ENCODE measurements around the gene SIGLEC10.

Gene SIGLEC10

DNA sequence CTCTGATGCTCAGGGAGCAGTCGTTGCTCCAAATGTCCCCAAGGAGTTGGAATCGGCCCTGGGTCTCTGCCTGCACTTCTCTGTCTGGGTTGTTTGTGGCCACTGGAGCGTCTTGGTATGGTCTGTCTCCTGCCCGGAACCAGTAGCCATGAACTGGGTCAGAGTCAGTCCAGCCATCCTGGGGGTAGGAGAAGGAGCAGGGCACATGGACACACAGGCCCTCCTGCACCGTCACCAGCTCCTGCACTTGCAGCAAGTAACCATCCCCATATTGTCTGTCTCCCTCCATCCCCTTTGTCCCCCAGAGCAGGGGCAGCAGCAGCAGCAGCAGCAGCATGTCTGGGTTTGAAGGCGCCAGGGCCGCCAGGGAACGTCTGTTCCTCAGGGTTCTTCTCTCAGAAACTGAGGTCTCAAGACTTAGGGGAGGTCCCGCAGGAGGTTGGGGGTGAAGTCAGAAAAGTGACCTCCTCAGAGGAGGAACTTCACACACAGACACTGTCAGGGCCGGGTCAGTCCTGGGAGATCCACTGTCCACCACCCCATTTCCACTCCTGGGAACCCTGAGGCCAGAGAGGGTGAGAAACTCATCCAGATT lies 40.7 kb upstream of the SIGLEC10 start, which contains the start of gene SIGLEC8:
Gene SIGLEC8 (minus strand): TSS at position 404 of the 595 bp plus-strand sequence. CDS start 67 bp downstream, at position 337.
- no peak within 1 kb of the TSS for H2AFZ ChIP-seq (ENCODE audit: low read depth, low read length)
- no peak for TF ChIP-seq EZH2phosphoT487 (IDR thresholded peaks at IDR 0.05; ENCODE audit: low read depth)
- TF ChIP-seq, protein P1, sequence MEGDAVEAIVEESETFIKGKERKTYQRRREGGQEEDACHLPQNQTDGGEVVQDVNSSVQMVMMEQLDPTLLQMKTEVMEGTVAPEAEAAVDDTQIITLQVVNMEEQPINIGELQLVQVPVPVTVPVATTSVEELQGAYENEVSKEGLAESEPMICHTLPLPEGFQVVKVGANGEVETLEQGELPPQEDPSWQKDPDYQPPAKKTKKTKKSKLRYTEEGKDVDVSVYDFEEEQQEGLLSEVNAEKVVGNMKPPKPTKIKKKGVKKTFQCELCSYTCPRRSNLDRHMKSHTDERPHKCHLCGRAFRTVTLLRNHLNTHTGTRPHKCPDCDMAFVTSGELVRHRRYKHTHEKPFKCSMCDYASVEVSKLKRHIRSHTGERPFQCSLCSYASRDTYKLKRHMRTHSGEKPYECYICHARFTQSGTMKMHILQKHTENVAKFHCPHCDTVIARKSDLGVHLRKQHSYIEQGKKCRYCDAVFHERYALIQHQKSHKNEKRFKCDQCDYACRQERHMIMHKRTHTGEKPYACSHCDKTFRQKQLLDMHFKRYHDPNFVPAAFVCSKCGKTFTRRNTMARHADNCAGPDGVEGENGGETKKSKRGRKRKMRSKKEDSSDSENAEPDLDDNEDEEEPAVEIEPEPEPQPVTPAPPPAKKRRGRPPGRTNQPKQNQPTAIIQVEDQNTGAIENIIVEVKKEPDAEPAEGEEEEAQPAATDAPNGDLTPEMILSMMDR (IDR thresholded peaks at IDR 0.05; ENCODE audit: low read depth, low read length) = no peak
- H3K4me1 ChIP-seq (ENCODE audit: low read length) = peaks cover 8% of the 10 kb centered on the region
- no peaks in the 10 kb centered on the region for H3K36me3 ChIP-seq (replicated peaks; ENCODE audit: low read depth, low read length)
- no peak within 1 kb of the TSS for H3K4me2 ChIP-seq (ENCODE audit: low read length)
- no peaks in the 10 kb centered on the region for H4K20me1 ChIP-seq (ENCODE audit: insufficient read depth, low read length)
- no peaks in the 10 kb centered on the region for H3K79me2 ChIP-seq (ENCODE audit: low read length)
- H3K4me3 ChIP-seq (ENCODE audit: low read length) = no peak within 1 kb of the TSS
- H3K9ac ChIP-seq (ENCODE audit: low read length) = no peak within 1 kb of the TSS
- H3K9me3 ChIP-seq (ENCODE audit: insufficient read depth, low read length) = no peaks in the 10 kb centered on the region
- no peak within 1 kb of the TSS for H3K27ac ChIP-seq (ENCODE audit: low read length)
- peaks cover 23% of the 10 kb centered on the region for H3K27me3 ChIP-seq (ENCODE audit: low read depth, low read length)

DNA sequence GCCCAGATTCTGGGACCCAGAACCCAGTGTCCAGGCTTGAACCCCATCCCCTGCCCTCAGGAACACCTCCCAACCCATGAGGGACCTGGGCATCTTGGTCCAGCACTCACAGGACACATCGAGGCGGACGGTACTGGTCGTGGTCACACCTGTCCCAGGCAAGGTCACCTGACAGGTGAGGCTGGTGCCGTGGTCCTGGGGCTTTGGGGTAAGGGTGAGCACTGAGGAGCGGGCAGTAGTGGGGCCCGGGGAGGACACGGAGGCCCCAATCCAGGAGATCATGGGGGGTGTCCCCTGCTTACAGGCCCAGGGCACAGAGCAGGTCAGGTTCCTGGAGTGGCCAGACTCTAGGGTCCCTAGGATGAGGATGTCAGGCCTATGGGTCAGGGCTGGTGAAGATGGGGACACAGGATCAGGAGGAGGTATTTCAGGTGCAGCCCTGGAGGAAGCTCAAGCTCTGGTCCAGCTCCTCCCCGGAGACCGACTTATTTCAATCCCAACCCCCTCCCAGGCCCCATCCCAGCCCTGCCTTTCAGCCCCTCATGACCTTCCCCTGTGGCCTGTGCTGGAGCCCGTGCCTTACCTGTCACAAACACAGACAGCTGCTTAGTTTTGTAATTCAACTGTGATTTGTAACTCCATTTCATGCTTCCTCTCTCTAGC lies 40.0 kb upstream of the SIGLEC10 start:
- H2AFZ ChIP-seq (ENCODE audit: low read depth, low read length) = no peak overlapping the region
- H3K4me1 ChIP-seq (ENCODE audit: low read length) = peaks cover 8% of the 10 kb centered on the region
- no peaks in the 10 kb centered on the region for H3K79me2 ChIP-seq (ENCODE audit: low read length)
- peaks cover 23% of the 10 kb centered on the region for H3K27me3 ChIP-seq (ENCODE audit: low read depth, low read length)
- H3K9me3 ChIP-seq (ENCODE audit: insufficient read depth, low read length) = no peaks in the 10 kb centered on the region
- no peak overlapping the region for H3K4me3 ChIP-seq (ENCODE audit: low read length)
- no peak for TF ChIP-seq EZH2phosphoT487 (IDR thresholded peaks at IDR 0.05; ENCODE audit: low read depth)
- TF ChIP-seq, protein P1 (IDR thresholded peaks at IDR 0.05; ENCODE audit: low read depth, low read length) = no peak
- H4K20me1 ChIP-seq (ENCODE audit: insufficient read depth, low read length) = no peaks in the 10 kb centered on the region
- no peak overlapping the region for H3K4me2 ChIP-seq (ENCODE audit: low read length)
- H3K27ac ChIP-seq (ENCODE audit: low read length) = no peak overlapping the region
- no peak overlapping the region for H3K9ac ChIP-seq (ENCODE audit: low read length)
- no peaks in the 10 kb centered on the region for H3K36me3 ChIP-seq (replicated peaks; ENCODE audit: low read depth, low read length)

DNA sequence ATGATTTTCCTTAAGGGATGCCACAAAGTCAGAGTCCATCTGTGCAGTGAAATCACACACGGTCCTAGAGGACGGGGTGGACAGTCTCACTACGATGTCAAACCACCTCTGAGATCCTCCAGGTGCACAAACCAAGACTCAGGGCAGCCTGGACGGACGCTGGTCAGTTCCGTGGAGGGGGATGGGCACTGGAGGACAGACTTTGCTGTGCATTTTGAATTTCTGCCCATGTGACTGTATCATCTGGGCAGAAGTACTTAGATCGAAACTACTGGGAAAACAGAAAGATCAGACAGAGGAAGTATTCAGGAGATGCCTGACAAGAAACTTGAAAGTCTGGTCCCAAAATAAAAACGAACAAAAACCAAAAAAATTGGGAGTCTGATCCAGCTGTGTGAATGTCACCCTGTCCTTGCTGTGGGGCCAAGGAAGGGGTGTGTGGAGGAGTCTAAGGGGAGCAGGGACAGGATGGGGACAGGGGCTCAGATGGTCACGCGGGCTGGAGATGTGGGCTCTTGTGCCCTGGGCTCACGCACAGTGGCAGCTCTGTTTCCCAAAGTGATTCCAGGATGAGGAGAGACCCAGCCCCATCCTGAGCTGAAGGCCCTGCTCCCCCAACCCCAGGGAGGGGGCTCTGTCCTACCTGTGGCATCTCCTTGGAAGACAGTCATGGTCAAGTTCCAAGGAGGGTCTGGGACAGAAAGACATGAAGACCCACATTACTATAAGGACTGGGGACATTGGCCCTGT lies 39.3 kb upstream of the SIGLEC10 start:
- peaks cover 8% of the 10 kb centered on the region for H3K4me1 ChIP-seq (ENCODE audit: low read length)
- no peak overlapping the region for H3K4me3 ChIP-seq (ENCODE audit: low read length)
- H3K27me3 ChIP-seq (ENCODE audit: low read depth, low read length) = peaks cover 23% of the 10 kb centered on the region
- TF ChIP-seq, protein P1 (IDR thresholded peaks at IDR 0.05; ENCODE audit: low read depth, low read length) = no peak
- TF ChIP-seq EZH2phosphoT487 (IDR thresholded peaks at IDR 0.05; ENCODE audit: low read depth) = no peak
- no peaks in the 10 kb centered on the region for H3K36me3 ChIP-seq (replicated peaks; ENCODE audit: low read depth, low read length)
- H3K9ac ChIP-seq (ENCODE audit: low read length) = no peak overlapping the region
- no peaks in the 10 kb centered on the region for H3K79me2 ChIP-seq (ENCODE audit: low read length)
- no peaks in the 10 kb centered on the region for H4K20me1 ChIP-seq (ENCODE audit: insufficient read depth, low read length)
- H2AFZ ChIP-seq (ENCODE audit: low read depth, low read length) = no peak overlapping the region
- peak overlapping the region; percentile 6; the same call in 1 of the 2 replicates for H3K4me2 ChIP-seq (ENCODE audit: low read length)
- H3K27ac ChIP-seq (ENCODE audit: low read length) = no peak overlapping the region
- no peaks in the 10 kb centered on the region for H3K9me3 ChIP-seq (ENCODE audit: insufficient read depth, low read length)

DNA sequence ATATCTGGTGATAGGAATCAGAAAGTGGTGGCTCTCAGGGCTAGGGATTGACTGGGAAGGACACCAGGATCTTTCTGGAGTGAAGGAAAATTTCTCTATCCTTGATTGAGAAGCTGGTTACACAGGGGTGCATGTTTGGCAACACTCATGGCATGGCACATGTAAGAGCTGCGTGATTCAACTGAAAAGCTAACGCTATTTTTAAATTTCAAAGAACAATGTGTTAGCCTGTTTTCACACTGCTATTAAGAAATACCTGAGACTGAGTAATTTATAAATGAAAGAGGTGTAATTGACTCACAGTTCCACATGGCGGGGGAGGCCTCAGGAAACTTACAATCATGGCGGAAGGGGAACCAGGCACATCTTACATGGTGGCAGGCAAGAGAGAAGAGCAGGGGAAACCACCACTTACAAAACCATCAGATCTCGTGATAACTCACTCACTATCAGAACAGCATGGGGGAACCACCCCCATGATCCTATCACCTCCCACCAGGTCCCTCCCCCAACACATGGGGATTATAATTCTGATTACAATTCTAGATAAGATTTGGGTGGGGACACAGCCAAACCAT lies 33.4 kb upstream of the SIGLEC10 start:
- H3K9ac ChIP-seq (ENCODE audit: low read length) = no peak overlapping the region
- H2AFZ ChIP-seq (ENCODE audit: low read depth, low read length) = no peak overlapping the region
- TF ChIP-seq, protein P1 (IDR thresholded peaks at IDR 0.05; ENCODE audit: low read depth, low read length) = no peak
- TF ChIP-seq EZH2phosphoT487 (IDR thresholded peaks at IDR 0.05; ENCODE audit: low read depth) = no peak
- H3K79me2 ChIP-seq (ENCODE audit: low read length) = no peaks in the 10 kb centered on the region
- H3K27ac ChIP-seq (ENCODE audit: low read length) = no peak overlapping the region
- no peaks in the 10 kb centered on the region for H3K4me1 ChIP-seq (ENCODE audit: low read length)
- no peaks in the 10 kb centered on the region for H3K36me3 ChIP-seq (replicated peaks; ENCODE audit: low read depth, low read length)
- no peak overlapping the region for H3K4me2 ChIP-seq (ENCODE audit: low read length)
- H3K4me3 ChIP-seq (ENCODE audit: low read length) = no peak overlapping the region
- H3K27me3 ChIP-seq (ENCODE audit: low read depth, low read length) = peaks cover 40% of the 10 kb centered on the region
- no peaks in the 10 kb centered on the region for H3K9me3 ChIP-seq (ENCODE audit: insufficient read depth, low read length)
- no peaks in the 10 kb centered on the region for H4K20me1 ChIP-seq (ENCODE audit: insufficient read depth, low read length)
